Activated T-helper 2 cell treated with anti-CD3 and anti-CD28 coated beads, Interferon-gamma antibody, Interleukin-2, Interleukin-4, amounts not matched to agents 10 μg/mL and 5 μg/mL and 100 μg/mL, durations not matched to agents 14 hours and 24 hours and 36 hours (primary cell): ENCODE results near the gene CLCN1. TPM values are rescaled to one million over a fixed set of nuclear protein-coding genes. Genes with fewer than 3 reads are reported as not detected.
A peak's percentile ranks its signal among the peaks of the same experiment; 100 is the strongest.

Source experiments
- DNase-seq: peaks from one replicate; pipeline ENCODE4 v3.0.0; 2021; ENCODE audit warnings: low spot score
- H3K27ac Mint-ChIP-seq: one replicate; pipeline ENCODE4 v1.8.0; 2021; ENCODE audit warnings: mixed read lengths
- H3K27me3 Mint-ChIP-seq: one replicate; pipeline ENCODE4 v1.8.0; 2021; ENCODE audit warnings: low read depth, mixed read lengths
- H3K36me3 Mint-ChIP-seq: one replicate; pipeline ENCODE4 v1.8.0; 2021; ENCODE audit warnings: low read depth, mixed read lengths
- H3K4me1 Mint-ChIP-seq: one replicate; pipeline ENCODE4 v1.8.0; 2021; ENCODE audit warnings: low read depth, mixed read lengths
- H3K4me3 Mint-ChIP-seq: one replicate; pipeline ENCODE4 v1.8.0; 2021; ENCODE audit warnings: low read depth, mild to moderate bottlenecking, moderate library complexity, mixed read lengths
- H3K9me3 Mint-ChIP-seq: one replicate; pipeline ENCODE4 v1.8.0; 2021; ENCODE audit warnings: mixed read lengths
- intact Hi-C: fragments of 100-400 bp; cut with micrococcal nuclease; formaldehyde crosslinking; loops from one replicate; pipeline ENCODE4 v1.15.1; 2023
- total RNA-seq: library from RNA; stranded (reverse); gene quantifications from 2 replicates; pipeline ENCODE4 v1.2.3, GENCODE V29; 2022

The CLCN1 gene
- total RNA-seq, 1 donor from 2014 or later: not detected

DNA sequence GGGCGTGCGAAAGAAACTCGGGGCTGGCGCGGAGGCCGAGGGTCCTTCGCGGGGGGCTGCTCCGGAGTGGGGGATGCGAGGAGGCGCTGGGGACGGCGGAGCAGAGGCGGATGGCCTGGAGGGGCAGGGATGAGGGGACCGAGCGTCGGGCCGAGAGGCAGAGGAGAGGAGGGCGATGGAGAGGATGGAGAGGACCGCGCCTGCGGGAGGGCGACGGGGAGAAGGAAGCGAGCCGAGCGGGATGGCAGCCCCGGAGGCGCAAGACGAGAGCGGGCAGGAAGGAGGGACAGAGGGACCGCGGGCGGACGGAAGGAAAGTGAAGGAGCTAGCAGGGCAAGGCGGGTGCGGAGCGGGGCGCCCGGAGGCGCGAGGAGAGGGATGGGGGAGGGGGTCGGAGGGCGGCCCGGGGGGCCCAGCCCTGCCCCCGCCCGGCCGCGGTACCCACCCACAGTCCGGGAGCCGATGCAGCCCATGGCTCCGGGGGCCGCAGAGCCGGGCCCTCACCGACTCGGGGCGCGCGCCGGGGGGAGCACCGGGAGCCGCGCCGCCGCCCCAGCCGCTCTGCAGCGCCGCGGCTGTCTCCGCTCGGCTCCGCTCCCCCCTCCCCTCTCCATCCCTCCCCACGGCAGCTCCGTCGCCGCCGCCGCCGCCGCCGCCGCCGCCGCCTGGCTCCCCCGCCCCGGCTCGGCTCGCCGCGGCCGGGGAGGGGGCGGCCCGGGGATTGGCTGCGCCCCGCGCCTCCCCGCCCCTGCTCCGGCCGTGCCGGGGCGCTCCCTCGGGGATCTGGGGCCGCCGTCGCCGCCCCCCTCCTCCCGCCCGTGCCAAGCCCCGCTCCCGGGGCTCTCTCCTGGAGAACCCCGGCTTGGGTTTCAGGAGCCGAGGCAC lies 46.5 kb downstream of the CLCN1 start, which contains the start of gene FAM131B:
Gene FAM131B, minus strand, starts transcription at position 583 of the 885 bp plus-strand sequence. Its CDS starts 110 bp downstream, at position 473.
- intact Hi-C loops: loop anchor here (1.0 to 5.0 kb wide), 3 partner anchors 10 to 75 kb away; partner anchors contain the start of genes CASP2 and ZYX
- Mint-ChIP-seq H3K27ac (no peak within 1 kb of the TSS), H3K9me3 (no peaks in the 10 kb centered on the region), H3K27me3 (peaks cover 73% of the 10 kb centered on the region), H3K36me3 (no peaks in the 10 kb centered on the region), H3K4me3 (peak within 1 kb of the TSS; percentile 81), H3K4me1 (peaks cover 9% of the 10 kb centered on the region)
- no peak for DNase-seq

- Mint-ChIP-seq H3K36me3 (no peaks in the 10 kb centered on the region), H3K27me3 (peaks cover 70% of the 10 kb centered on the region), H3K9me3 (no peaks in the 10 kb centered on the region), H3K4me1 (peaks cover 9% of the 10 kb centered on the region), H3K4me3 (peak overlapping the region; percentile 48), H3K27ac (no peak overlapping the region)
- DNase-seq: no peak
- intact Hi-C loops: loop anchor here (1.0 to 5.0 kb wide), 3 partner anchors 9 to 76 kb away; partner anchors contain the start of genes CASP2 and ZYX
These were observed 47.4 kb downstream of the CLCN1 start for GRCh38 chr7:143363016-143363937.

DNA sequence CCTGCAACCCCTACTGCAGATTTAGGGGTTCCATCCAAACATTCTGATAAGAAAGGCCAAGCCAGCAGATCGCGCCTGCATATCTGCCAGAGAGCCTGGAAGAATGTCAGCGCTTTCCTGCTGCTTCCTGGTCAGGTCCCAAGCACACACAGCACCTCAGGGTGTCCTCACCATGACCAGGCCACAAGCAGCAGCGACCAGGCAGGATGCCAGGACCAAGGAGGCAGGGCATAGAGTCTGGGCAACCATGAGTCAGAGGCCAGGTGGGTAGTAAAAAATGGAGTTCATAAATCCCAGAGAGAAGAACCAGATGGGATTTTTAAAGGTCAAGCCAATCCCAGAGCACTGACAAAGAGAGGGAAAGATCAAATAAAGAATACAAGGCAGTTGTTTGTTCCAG lies 52.1 kb downstream of the CLCN1 start:
- Mint-ChIP-seq H3K36me3 (no peaks in the 10 kb centered on the region), H3K27me3 (peaks cover 44% of the 10 kb centered on the region), H3K4me3 (no peak overlapping the region), H3K27ac (no peak overlapping the region), H3K9me3 (no peaks in the 10 kb centered on the region), H3K4me1 (peaks cover 21% of the 10 kb centered on the region)
- no peak for DNase-seq
- intact Hi-C loops: no loop called here

GRCh38 chr7:143368387-143368786 lies 52.5 kb downstream of the CLCN1 start:
- Mint-ChIP-seq H3K27ac (no peak overlapping the region), H3K9me3 (no peaks in the 10 kb centered on the region), H3K4me1 (peaks cover 21% of the 10 kb centered on the region), H3K36me3 (no peaks in the 10 kb centered on the region), H3K4me3 (no peak overlapping the region), H3K27me3 (peaks cover 40% of the 10 kb centered on the region)
- intact Hi-C loops: no loop called here
- no peak for DNase-seq

- Mint-ChIP-seq H3K4me3 (no peak overlapping the region), H3K9me3 (no peaks in the 10 kb centered on the region), H3K36me3 (no peaks in the 10 kb centered on the region), H3K27me3 (peaks cover 24% of the 10 kb centered on the region), H3K27ac (no peak overlapping the region), H3K4me1 (peaks cover 27% of the 10 kb centered on the region)
- no peak for DNase-seq
- intact Hi-C loops: no loop called here
These were observed 54.1 kb downstream of the CLCN1 start for GRCh38 chr7:143369678-143370651.

DNA sequence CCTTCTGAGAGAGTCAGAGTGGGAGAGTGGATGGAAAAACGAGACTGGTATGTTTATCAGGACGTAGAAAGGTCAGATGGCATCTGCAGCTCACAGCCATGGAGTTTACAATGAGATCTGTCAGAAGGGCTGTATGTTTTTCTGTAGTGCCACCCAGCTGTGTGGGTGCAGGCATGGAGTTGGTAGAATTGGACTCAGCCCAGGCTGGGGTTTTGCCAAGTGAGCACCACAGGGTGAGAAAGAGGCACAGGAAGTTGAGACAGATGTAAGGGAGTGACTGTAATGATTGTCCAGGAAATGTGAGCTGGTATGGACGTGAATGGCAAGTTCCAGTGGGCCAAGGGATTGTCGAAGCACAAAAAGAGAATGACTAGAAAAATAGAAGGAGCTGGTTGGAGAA lies 56.2 kb downstream of the CLCN1 start:
- Mint-ChIP-seq H3K4me3 (peak overlapping the region; percentile 3), H3K27ac (peak overlapping the region; percentile 59), H3K9me3 (no peaks in the 10 kb centered on the region), H3K27me3 (peaks cover 7% of the 10 kb centered on the region), H3K4me1 (peaks cover 46% of the 10 kb centered on the region), H3K36me3 (no peaks in the 10 kb centered on the region)
- intact Hi-C loops: loop anchor here (1.0 kb wide), 1 partner anchor 9 kb away; no protein-coding TSS in a partner anchor
- DNase-seq: no peak

DNA sequence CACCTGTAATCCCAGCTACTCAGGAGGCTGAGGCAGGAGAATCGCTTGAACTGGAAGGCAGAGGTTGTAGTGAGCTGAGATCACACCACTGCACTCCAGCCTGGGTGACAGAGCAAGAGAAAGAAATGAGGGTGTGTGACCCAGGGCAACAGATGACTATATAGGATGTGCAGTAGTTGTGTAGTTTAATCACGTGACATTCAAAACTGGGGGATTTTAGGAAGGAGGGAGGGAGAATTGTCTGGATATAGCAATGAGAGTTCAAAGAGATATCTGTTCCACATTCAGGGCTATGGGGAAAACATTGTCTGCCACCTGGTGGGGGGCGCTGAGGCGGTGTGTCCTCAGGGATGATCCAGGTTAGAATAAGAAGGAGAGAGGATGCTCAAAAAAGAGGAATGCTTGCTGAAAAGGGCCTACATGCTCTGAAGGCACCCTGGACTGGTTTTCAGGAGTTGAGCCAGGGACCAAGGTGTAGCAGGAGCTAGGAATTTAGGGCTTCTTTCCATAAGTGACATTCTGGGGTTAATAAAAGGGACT lies 57.4 kb downstream of the CLCN1 start:
- Mint-ChIP-seq H3K27ac (no peak overlapping the region), H3K36me3 (no peaks in the 10 kb centered on the region), H3K4me3 (no peak overlapping the region), H3K4me1 (peaks cover 54% of the 10 kb centered on the region), H3K9me3 (no peaks in the 10 kb centered on the region), H3K27me3 (peaks cover 5% of the 10 kb centered on the region)
- no peak for DNase-seq
- intact Hi-C loops: no loop called here

GRCh38 chr7:143374561-143374960 lies 58.6 kb downstream of the CLCN1 start:
- no peaks in the 10 kb centered on the region for H3K36me3 Mint-ChIP-seq
- H3K4me3 Mint-ChIP-seq: no peak overlapping the region
- DNase-seq: no peak
- intact Hi-C loops: no loop called here
- peaks cover 66% of the 10 kb centered on the region for H3K4me1 Mint-ChIP-seq
- no peaks in the 10 kb centered on the region for H3K27me3 Mint-ChIP-seq
- H3K9me3 Mint-ChIP-seq: no peaks in the 10 kb centered on the region
- no peak overlapping the region for H3K27ac Mint-ChIP-seq

- intact Hi-C loops: no loop called here
- no peaks in the 10 kb centered on the region for H3K36me3 Mint-ChIP-seq
- no peak overlapping the region for H3K4me3 Mint-ChIP-seq
- no peak for DNase-seq
- peak overlapping the region; percentile 76 for H3K27ac Mint-ChIP-seq
- H3K9me3 Mint-ChIP-seq: no peaks in the 10 kb centered on the region
- peaks cover 67% of the 10 kb centered on the region for H3K4me1 Mint-ChIP-seq
- H3K27me3 Mint-ChIP-seq: no peaks in the 10 kb centered on the region
These were observed 59.6 kb downstream of the CLCN1 start for GRCh38 chr7:143375298-143376034.

- intact Hi-C loops: no loop called here
- Mint-ChIP-seq H3K4me1 (peaks cover 65% of the 10 kb centered on the region), H3K27ac (no peak overlapping the region)
These were observed 60.5 kb downstream of the CLCN1 start for GRCh38 chr7:143376396-143376795.

DNA sequence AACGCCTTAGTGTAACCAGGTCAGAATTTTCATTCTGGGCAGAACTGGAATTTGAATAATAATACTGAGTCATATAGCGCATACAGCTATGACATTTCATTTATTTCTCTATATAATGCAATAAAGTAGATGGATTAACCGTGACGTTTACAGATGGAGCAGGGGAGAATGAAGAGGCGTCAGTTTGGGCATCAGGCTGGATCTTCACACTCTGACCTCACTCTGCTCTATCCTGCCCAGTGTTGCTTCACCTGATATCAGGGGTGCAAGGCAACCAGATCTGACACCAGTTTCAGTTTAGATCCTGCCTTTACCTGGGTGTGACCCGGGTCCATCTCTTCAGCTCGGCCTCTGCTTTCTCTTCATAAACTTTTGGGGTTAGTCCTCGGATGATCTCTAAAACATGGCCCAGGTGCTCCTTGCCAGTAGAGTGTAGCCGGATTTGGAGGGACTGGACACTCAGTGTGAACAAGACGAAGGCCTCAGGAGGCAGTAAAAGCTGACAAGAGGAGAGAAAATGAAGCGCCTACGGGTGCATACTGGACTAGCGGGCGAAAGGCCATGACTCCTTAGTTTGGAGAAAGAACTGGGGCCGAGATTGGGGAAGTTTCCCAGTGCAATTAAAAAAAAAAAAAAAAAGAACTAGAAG lies 63.8 kb downstream of the CLCN1 start:
- Mint-ChIP-seq H3K4me3 (peak overlapping the region; percentile 85), H3K27ac (peak overlapping the region; percentile 89), H3K27me3 (no peaks in the 10 kb centered on the region), H3K36me3 (no peaks in the 10 kb centered on the region), H3K9me3 (no peaks in the 10 kb centered on the region), H3K4me1 (peaks cover 55% of the 10 kb centered on the region)
- DNase-seq: no peak
- intact Hi-C loops: loop anchor here (1.0 to 5.0 kb wide), 7 partner anchors 17 to 571 kb away; partner anchors contain the start of genes EPHA1, FAM131B and GSTK1

More at GRCh38 chr7:143376396-143376795, 60.5 kb downstream of the CLCN1 start:
- H3K27me3 Mint-ChIP-seq: no peaks in the 10 kb centered on the region
- DNase-seq: no peak
- no peak overlapping the region for H3K4me3 Mint-ChIP-seq
- no peaks in the 10 kb centered on the region for H3K9me3 Mint-ChIP-seq
- H3K36me3 Mint-ChIP-seq: no peaks in the 10 kb centered on the region
